HG03520 (cell line): ENCODE measurements around the gene LRRC17.

ENCODE experiments used
- ATAC-seq: cut with Tn5 transposase; IDR thresholded peaks from one replicate; pipeline ENCODE4 v1.9.1; 2021; ENCODE audit warnings: mild to moderate bottlenecking, moderate library complexity; ENCODE audit not compliant: unreplicated experiment

LRRC17 gene

GRCh38 chr7:102983602-102984001 is 70.8 kb downstream of the LRRC17 start:
- no peak for ATAC-seq

- ATAC-seq: no peak
These were observed 72.5 kb downstream of the LRRC17 start for GRCh38 chr7:102985176-102985783.

DNA sequence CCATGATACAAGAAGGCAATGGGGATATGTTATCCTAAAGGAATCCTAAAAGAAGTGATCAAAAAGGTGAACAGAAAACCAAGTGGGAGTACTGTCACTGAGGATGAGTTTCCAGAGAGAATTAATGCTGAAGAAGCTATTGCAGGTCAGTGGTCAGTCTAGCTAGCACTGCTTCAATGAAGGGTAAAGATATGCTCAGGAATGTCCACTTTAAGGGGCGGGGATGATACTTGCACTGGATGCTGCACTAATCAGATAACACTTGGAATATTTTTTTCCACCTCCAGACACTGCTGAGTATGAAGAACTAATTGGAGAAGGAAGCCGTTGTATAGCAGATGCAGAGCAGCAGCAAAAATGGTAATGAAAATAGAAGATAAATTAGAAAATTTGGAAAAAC is 75.3 kb downstream of the LRRC17 start:
- no peak for ATAC-seq

DNA sequence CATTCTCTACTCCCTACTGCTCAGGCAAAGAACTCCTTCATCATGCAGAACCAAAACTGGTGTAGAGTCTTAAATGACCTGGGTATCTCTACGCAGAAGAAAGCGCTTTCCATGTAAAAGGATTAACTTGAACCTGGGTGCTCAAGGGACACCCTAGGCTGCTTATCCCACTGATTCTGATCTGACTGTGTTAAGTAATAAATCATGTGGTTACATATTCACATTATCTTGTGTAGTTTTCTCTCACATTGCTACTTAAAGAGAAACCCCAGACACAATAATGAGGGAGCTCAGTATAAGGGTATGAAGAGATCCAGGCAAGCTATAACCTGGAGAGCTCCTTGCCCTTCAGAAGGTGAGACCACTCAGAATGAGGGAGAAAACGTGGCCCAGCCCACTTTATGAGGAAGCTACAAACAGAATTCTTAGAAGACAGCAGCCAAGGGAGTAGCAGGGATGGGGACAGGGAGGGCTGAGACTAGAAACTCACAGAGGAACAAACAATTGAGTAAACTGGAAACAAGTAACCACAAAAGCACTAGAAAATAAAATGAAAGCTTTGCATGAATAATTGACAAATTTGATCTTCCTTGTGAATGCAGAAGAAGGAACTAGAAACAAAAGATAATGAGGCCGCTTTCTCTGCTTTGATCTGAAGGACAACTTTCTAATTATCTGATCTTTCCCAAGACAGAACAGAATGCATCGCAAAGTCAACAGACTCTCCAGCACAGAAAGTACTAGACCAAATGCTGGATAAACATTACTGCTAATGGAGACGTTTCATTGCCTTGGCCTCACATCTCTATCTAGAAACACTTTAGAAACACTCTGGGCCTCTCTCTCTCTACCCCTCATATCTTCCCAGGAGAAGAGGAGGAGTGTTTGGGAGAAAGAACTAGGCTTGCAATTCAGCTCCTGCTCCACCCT is 76.1 kb downstream of the LRRC17 start:
- ATAC-seq: no peak

GRCh38 chr7:102990642-102991041 is 77.8 kb downstream of the LRRC17 start:
- no peak for ATAC-seq

DNA sequence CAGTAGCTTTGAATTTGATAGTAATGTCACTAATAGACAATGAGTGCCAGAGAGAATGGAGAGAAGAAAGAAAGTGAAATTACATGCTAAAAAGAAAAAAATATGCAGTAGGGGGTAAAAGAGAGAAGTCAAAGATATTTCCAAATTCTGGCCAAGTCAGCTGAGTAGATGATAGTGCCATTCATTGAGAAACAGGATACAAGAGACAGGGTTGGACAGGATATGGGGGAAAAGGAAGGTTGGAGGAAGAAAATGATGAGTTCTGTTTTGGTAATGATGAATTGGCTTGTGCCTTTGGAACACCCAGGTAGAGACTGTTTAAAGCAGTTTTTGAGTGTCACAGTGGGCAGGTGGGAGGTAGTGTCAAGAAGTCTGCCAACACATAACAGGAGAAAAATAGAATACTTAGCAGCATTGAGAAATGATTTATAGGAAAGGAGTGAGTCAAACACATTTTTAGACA is 78.3 kb downstream of the LRRC17 start:
- ATAC-seq: no peak

DNA sequence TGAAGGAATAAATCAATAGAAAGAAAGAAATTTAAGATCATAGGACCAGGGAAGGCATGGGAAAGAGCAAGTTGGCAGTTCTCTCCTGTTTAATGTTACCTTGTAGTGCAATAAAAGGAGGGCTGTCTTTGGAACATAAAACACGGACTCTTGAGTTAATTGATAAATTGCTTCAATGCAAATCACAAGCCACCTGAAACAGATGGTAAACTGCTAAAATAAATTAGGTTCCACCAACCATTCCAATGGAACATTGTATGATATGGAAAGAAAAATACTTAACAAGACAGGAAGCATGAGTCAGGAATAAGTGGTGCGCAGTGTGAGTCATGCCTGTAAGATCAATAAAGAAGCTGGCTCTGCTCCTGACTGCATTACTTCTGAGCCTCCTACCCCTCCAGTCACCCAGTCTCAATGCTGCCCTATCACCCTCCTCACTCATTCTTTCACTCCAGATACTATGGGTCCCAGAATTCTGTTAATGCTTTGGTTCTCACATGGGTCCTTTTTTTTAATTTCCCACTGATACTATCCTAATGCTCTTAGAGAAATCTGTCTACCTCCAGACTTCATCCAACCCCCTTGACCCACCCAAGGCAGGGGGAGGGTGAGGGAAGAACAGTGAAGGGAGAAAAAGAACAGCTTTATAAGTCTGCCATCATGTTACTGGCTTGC is 78.9 kb downstream of the LRRC17 start:
- no peak for ATAC-seq

DNA sequence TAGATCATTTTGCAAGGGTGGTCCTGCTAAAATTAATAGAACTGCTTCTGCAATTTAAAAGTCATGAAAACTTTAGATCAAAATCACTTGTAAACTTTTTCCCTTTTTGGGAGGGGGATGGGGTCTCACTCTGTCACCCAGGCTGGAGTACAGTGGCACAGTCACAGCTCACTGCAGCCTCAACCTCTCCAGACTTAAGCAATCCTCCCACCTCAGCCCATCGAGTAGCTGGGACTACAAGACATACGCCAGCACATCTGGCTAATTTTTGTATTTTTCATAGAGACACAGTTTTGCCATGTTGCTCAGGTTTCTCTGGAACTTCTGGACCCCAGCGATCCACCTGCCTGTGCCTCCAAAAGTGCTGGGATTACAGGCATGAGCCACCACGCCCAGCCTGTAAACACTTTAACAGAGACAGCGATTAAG is 79.7 kb downstream of the LRRC17 start:
- ATAC-seq: no peak

GRCh38 chr7:102992938-102993717 is 80.3 kb downstream of the LRRC17 start:
- no peak for ATAC-seq

DNA sequence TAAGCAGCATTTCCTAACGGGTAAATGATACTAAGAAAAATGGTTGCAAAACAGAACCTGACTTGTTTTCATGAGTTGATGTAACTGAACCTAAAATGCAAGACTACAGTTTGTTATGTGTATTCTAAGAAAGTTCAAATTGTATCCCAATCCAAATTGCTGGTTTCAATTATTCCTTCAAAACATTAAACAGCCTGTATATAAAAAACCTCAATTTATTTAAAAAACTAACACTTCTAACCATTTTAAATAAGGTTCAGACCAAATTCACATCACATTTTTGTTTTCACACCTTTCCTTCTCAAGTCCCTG is 80.9 kb downstream of the LRRC17 start:
- ATAC-seq: no peak

DNA sequence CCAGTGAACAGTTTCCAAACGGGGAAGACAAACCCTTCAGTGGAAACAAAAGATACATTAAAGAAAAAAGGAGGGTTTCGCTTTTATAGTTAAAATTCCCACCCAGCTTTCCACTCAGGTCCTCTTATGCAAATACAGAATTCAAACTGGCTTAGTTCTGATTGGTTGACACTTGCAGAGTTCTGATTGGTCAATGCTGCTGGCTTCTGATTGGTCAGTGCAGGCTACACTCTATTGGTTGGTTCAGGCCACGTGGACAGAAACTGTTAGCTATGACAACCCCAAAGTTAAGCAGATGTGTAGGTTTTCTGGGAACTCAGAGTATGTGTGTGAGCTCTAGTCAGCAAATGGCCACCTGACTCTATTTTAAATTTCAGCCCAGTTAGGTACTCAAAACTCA is 81.8 kb downstream of the LRRC17 start:
- ATAC-seq: no peak
